Measurements from ENCODE around the gene GCNA. TPM values are rescaled to one million over a fixed set of nuclear protein-coding genes. Genes with fewer than 3 reads are reported as not detected.

Gene GCNA
- total and polyA plus RNA-seq, 12 donors: 0.18 to 23.3 (median 2.2) TPM

DNA sequence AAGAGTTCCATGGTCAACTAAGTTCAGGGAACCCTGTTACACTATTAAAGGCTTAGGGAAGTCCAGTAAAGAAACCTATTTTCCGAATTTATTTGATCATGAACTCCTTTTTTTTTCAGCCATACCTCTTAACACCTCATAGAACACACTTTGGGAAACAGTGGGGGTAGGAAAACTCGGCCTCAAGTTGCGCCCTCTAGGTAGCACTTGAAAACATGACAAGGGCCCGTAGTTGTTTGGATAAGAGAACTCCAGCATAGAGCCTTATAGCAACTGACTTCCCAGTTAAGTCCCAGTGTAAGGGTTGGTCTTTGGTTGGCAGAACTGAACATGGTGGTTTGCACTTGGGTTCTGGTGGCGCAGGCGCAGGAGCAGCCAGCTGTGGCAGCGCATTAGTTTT lies 30.9 kb upstream of the GCNA start:
- Histone ChIP-seq H3K36me3 (replicated peaks in 1 of 2) (peaks cover 0 to 43% of the 10 kb centered on the region in 2 donors), H3K4me3 (no peak overlapping the region), H3K9me3 (replicated peaks in 1 of 3) (no peaks in the 10 kb centered on the region), H3K4me1 (replicated peaks in 1 of 2) (peaks cover 3 to 22% of the 10 kb centered on the region in 2 donors), H3K27me3 (no peaks in the 10 kb centered on the region), H3K27ac (no peak overlapping the region)
- no peak for TF ChIP-seq POLR2A (IDR thresholded peaks at IDR 0.05)
- TF ChIP-seq, protein P1, sequence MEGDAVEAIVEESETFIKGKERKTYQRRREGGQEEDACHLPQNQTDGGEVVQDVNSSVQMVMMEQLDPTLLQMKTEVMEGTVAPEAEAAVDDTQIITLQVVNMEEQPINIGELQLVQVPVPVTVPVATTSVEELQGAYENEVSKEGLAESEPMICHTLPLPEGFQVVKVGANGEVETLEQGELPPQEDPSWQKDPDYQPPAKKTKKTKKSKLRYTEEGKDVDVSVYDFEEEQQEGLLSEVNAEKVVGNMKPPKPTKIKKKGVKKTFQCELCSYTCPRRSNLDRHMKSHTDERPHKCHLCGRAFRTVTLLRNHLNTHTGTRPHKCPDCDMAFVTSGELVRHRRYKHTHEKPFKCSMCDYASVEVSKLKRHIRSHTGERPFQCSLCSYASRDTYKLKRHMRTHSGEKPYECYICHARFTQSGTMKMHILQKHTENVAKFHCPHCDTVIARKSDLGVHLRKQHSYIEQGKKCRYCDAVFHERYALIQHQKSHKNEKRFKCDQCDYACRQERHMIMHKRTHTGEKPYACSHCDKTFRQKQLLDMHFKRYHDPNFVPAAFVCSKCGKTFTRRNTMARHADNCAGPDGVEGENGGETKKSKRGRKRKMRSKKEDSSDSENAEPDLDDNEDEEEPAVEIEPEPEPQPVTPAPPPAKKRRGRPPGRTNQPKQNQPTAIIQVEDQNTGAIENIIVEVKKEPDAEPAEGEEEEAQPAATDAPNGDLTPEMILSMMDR (IDR thresholded peaks at IDR 0.05): no peak
- intact Hi-C loops (cut with DNase I): no loop called here
- no peak for DNase-seq
- 80 to 96% (median 88%) methylated on average over 6 to 7 of the region's 7 CpGs for WGBS, 4 donors

DNA sequence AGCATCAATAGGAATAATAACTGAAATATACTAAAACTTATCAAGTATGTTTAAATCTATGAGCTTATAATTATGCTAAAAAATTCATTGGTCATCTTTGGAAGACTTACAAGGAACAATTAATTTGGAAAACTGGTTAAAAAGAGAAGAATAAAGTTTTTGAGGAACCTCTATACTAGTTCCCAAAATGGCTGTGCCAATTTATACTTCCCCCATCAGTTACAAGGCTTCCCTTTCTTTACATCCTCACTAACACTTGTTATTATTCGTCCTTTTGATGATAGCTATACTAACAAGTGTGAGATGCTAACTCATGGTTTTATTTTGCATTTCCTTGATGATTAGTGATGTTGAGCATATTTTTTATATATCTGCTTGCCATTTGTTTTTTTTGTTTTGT lies 28.3 kb upstream of the GCNA start:
- 58 to 89% (median 75%) methylated on average over 1 of the region's 1 CpG for WGBS, 4 donors
- intact Hi-C loops (cut with DNase I): no loop called here

GRCh38 chrX:71550578-71550977 lies 27.7 kb upstream of the GCNA start:
- no peak for TF ChIP-seq POLR2A (IDR thresholded peaks at IDR 0.05)
- TF ChIP-seq, protein P1 (IDR thresholded peaks at IDR 0.05): no peak
- Histone ChIP-seq H3K4me1 (replicated peaks in 1 of 2) (no peaks in the 10 kb centered on the region), H3K27ac (no peak overlapping the region), H3K36me3 (replicated peaks in 1 of 2) (peaks cover 0 to 57% of the 10 kb centered on the region in 2 donors), H3K27me3 (no peaks in the 10 kb centered on the region), H3K9me3 (replicated peaks in 1 of 3) (no peaks in the 10 kb centered on the region), H3K4me3 (no peak overlapping the region)
- WGBS, 4 donors: 63 to 85% (median 78%) methylated on average over 3 of the region's 3 CpGs
- intact Hi-C loops (cut with DNase I): no loop called here
- DNase-seq: no peak

More for the DNA sequence above, 28.3 kb upstream of the GCNA start:
- peaks cover 0 to 1% of the 10 kb centered on the region in 2 donors for H3K4me1 ChIP-seq (replicated peaks in 1 of 2)
- H3K27me3 ChIP-seq: no peaks in the 10 kb centered on the region
- no peak overlapping the region for H3K4me3 ChIP-seq
- TF ChIP-seq, protein P1 (IDR thresholded peaks at IDR 0.05): no peak
- no peak for TF ChIP-seq POLR2A (IDR thresholded peaks at IDR 0.05)
- DNase-seq: no peak
- peaks cover 0 to 53% of the 10 kb centered on the region in 2 donors for H3K36me3 ChIP-seq (replicated peaks in 1 of 2)
- no peaks in the 10 kb centered on the region for H3K9me3 ChIP-seq (replicated peaks in 1 of 3)
- no peak overlapping the region for H3K27ac ChIP-seq

GRCh38 chrX:71556036-71556435 lies 22.2 kb upstream of the GCNA start:
- H3K4me1 ChIP-seq (replicated peaks in 1 of 2): no peaks in the 10 kb centered on the region
- H3K9me3 ChIP-seq (replicated peaks in 1 of 3): no peaks in the 10 kb centered on the region
- H3K27me3 ChIP-seq: no peaks in the 10 kb centered on the region
- intact Hi-C loops (cut with DNase I): no loop called here
- 76 to 88% (median 85%) methylated on average over 3 of the region's 3 CpGs for WGBS, 4 donors
- peaks cover 0 to 78% of the 10 kb centered on the region in 2 donors for H3K36me3 ChIP-seq (replicated peaks in 1 of 2)
- no peak for TF ChIP-seq POLR2A (IDR thresholded peaks at IDR 0.05)
- TF ChIP-seq, protein P1 (IDR thresholded peaks at IDR 0.05): no peak
- no peak overlapping the region for H3K27ac ChIP-seq
- no peak overlapping the region for H3K4me3 ChIP-seq
- DNase-seq: no peak

All from adrenal gland (tissue), 12 donors.